ENCODE results near the gene SCML1.

DNA sequence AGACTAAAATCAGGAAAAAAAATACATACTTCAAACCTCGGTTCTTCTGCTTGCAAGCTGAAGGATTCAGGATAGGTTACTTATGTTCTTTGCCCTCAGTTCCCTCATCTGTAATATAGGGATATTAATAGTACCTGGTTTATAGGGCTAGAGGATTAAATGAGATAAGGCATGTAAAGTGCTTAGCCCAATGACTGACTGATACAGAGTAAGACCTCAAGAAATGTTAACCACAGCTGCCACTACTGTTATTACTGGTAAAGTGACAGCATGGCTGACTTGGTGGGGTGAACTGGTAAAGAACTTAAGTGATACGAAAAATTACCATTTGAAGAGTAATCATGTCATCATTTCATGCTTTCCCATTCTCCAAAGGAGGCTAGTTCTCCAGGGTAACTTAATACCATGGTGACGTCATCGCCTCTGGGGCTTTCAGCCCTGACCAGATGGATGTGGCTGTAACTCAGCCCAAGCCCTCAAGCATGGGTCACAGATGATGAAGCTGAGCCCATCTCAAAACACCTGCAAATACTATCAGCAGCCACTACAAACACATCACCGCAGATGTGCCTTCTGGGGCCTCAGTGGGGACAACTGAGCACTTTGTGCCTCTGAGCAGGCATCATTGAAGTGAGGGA is 44.5 kb upstream of the SCML1 start:
- TF ChIP-seq CTCF (IDR thresholded peaks at IDR 0.05), result no peak
- TF ChIP-seq MXI1 (IDR thresholded peaks at IDR 0.05; ENCODE audit: low read depth, low read length), result no peak
- TF ChIP-seq, protein P1, sequence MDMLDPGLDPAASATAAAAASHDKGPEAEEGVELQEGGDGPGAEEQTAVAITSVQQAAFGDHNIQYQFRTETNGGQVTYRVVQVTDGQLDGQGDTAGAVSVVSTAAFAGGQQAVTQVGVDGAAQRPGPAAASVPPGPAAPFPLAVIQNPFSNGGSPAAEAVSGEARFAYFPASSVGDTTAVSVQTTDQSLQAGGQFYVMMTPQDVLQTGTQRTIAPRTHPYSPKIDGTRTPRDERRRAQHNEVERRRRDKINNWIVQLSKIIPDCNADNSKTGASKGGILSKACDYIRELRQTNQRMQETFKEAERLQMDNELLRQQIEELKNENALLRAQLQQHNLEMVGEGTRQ (IDR thresholded peaks at IDR 0.05; ENCODE audit: borderline replicate concordance, low read depth, low read length), result no peak
- no peak for TF ChIP-seq SIN3A (IDR thresholded peaks at IDR 0.05; ENCODE audit: borderline replicate concordance, low read depth, low read length)
- TF ChIP-seq EP300 (IDR thresholded peaks at IDR 0.05; ENCODE audit: borderline replicate concordance in 1 of 2, low read depth in 1 of 2, low read length in 1 of 2), result no peak

Measured in SK-N-SH (cell line).